ENCODE measurements around the gene C1GALT1C1L.

- TF ChIP-seq, protein P1, sequence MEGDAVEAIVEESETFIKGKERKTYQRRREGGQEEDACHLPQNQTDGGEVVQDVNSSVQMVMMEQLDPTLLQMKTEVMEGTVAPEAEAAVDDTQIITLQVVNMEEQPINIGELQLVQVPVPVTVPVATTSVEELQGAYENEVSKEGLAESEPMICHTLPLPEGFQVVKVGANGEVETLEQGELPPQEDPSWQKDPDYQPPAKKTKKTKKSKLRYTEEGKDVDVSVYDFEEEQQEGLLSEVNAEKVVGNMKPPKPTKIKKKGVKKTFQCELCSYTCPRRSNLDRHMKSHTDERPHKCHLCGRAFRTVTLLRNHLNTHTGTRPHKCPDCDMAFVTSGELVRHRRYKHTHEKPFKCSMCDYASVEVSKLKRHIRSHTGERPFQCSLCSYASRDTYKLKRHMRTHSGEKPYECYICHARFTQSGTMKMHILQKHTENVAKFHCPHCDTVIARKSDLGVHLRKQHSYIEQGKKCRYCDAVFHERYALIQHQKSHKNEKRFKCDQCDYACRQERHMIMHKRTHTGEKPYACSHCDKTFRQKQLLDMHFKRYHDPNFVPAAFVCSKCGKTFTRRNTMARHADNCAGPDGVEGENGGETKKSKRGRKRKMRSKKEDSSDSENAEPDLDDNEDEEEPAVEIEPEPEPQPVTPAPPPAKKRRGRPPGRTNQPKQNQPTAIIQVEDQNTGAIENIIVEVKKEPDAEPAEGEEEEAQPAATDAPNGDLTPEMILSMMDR (IDR thresholded peaks at IDR 0.05): no peak
- TF ChIP-seq ZFX (IDR thresholded peaks at IDR 0.05; ENCODE audit: borderline replicate concordance): no peak
Measured at GRCh38 chr2:43718530-43719124, 42.4 kb upstream of the C1GALT1C1L start.

Measured in 22Rv1 (cell line).